Astrocyte of the spinal cord (primary cell): Measurements from ENCODE around the gene RREB1.

Experiments
- DNase-seq: peaks from one replicate; pipeline ENCODE4 v3.0.0; 2011; ENCODE audit warnings: low read depth, low spot score
- H3K4me3 ChIP-seq: 2 replicates; pipeline ENCODE4 v1.5.1; 2011; ENCODE audit warnings: low read depth, mild to moderate bottlenecking, low read length, moderate library complexity
- CTCF ChIP-seq: IDR thresholded peaks from 2 replicates; pipeline ENCODE4 v1.5.1; 2012; ENCODE audit warnings: low read depth, mild to moderate bottlenecking, low read length, inconsistent platforms
- in situ Hi-C: cut with HindIII; loops from 2 replicates; pipeline ENCODE4 v1.10.0; 2017; ENCODE audit warnings: low sequenced_read_pairs

The RREB1 gene

DNA sequence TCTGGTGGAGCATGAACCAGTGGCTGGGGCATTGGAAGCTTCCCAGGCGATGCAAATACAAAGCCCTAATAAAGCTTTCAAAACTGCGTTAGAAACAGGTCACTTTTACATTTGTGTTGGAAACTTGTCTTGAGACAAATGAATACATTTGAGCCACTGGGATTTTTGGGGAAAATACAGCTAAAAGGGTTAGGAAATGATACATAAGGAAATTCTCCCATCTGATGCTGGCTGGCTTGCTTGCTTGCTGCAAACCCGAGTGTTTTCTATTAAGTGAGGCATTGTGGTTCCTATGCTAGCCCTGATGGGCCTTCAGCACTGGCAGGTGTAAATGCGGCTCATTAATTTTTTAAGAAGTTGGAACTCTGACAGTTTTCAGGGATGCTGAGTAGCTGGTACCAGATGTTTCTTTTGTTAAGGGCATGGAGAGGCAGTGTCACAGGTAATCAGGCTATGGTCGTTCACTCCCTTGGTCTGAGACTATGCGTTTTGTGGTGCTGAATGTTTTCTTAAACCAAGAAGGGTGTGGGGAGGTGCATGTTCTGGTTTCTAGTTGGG, 35.2 kb downstream of the RREB1 start:
- in situ Hi-C loops = no loop called here
- H3K4me3 ChIP-seq = no peak overlapping the region
- TF ChIP-seq CTCF = no peak
- DNase-seq = no peak

GRCh38 chr6:7143476-7143974, 35.8 kb downstream of the RREB1 start:
- TF ChIP-seq CTCF = peak; percentile 34
- in situ Hi-C loops = no loop called here
- H3K4me3 ChIP-seq = no peak overlapping the region
- no peak for DNase-seq

DNA sequence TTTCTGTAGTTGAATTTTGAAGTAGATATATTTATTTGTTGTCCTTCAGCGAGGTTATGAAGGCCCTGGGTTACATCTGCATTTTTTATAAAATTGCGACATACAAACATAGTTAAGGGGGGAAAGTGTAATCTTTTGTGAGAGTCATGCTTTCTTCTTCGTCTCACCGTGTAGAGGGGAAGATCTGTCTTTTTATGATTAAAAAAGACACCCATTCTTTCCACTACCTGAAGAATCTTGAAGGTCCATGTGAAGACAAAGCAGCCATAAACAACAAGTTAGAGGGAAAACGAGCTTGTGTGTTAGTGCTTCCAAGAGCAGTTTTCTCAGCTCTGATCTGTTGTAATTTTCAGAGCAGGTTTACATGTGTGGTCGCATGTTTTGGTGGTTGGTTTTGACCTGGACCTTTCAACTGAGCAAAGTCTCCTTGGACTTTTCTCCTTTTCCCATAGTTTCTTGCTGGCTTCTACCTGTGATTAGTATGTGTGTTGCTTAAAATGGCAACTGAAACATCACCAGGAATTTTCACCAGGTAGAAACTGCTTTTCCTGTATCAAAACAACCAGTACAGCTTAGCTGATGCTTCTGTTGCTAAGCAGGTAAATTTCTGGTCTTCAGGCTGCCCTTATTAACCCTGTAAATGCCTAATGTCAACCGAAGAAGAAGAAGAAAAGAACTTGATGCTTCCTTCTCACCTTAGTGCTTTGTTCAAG, 37.3 kb downstream of the RREB1 start:
- no peak for TF ChIP-seq CTCF
- no peak overlapping the region for H3K4me3 ChIP-seq
- no peak for DNase-seq
- in situ Hi-C loops = no loop called here

DNA sequence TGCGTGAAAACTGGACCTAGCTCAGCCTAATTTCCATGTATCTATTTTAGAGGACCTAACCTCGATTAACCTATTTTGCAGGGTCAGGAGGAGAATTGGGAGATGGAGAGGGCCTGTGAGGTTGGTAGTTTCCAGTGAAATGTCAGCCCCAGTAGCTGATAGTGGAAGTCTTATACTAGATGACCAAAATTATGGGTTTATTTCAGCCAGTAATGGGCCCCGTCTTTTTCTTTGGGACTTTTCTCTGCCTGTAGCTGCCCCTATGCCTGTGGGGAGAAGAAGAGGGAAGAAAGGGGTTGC, 37.8 kb downstream of the RREB1 start:
- H3K4me3 ChIP-seq = no peak overlapping the region
- in situ Hi-C loops = no loop called here
- DNase-seq = no peak
- TF ChIP-seq CTCF = no peak

- peak; percentile 69 for DNase-seq
- no peak for TF ChIP-seq CTCF
- no peak overlapping the region for H3K4me3 ChIP-seq
- in situ Hi-C loops = no loop called here
Measured at GRCh38 chr6:7145885-7146828, 38.4 kb downstream of the RREB1 start.

- in situ Hi-C loops = no loop called here
- TF ChIP-seq CTCF = no peak
- peak; percentile 30 for DNase-seq
- H3K4me3 ChIP-seq = no peak overlapping the region
Measured at GRCh38 chr6:7147051-7147671, 39.4 kb downstream of the RREB1 start.
